ENCODE results near the gene SMTNL1. TPM values are rescaled to one million over a fixed set of nuclear protein-coding genes. Genes with fewer than 3 reads are reported as not detected.
A peak's percentile ranks its signal among the peaks of the same experiment; 100 is the strongest.

The SMTNL1 gene
- total and polyA plus RNA-seq, 9 of the 15 experiments (the other 6 are each of a cell fraction or from before 2014, with no cell fraction given) = not detected

- TF ChIP-seq ZNF165 (CRISPR knock-in tag; IDR thresholded peaks at IDR 0.05; ENCODE audit: borderline replicate concordance) (no peak), MGA (IDR thresholded peaks at IDR 0.05) (peak; percentile 59; the same call in 1 of the 2 replicates), ZNF23 (CRISPR knock-in tag; IDR thresholded peaks at IDR 0.05) (no peak), DNMT1 (IDR thresholded peaks at IDR 0.05) (peak; percentile 53; the same call in 1 of the 2 replicates), SMAD3 (CRISPR knock-in tag; conservative IDR thresholded peaks at IDR 0.05) (no peak), RBM34 (IDR thresholded peaks at IDR 0.05; ENCODE audit: borderline replicate concordance, insufficient read depth, low read length) (no peak), STAT6 (CRISPR knock-in tag; IDR thresholded peaks at IDR 0.05) (no peak; the same call in 1 of the 2 replicates), SMAD1 (IDR thresholded peaks at IDR 0.05; ENCODE audit: low read depth, low read length, partially characterized antibody) (no peak), ZNF639 (CRISPR knock-in tag; conservative IDR thresholded peaks at IDR 0.05 in 1 of 2, IDR thresholded peaks at IDR 0.05 in 1 of 2) (peak in 1 of 2 experiments; percentile 72; a peak in 1 of 4 replicates), TCF3 (CRISPR knock-in tag; IDR thresholded peaks at IDR 0.05) (peak; percentile 94)
These were observed 6.5 kb upstream of the SMTNL1 start, which contains the start of gene TIMM10 (continued) for GRCh38 chr11:57530596-57531507.

Data from K562 (cell line).